HCT116 (cell line): ENCODE results near the gene NELL1.

Source experiments
- CEBPB ChIP-seq: IDR thresholded peaks from 2 replicates; pipeline ENCODE4 v1.6.1; 2012; ENCODE audit warnings: low read depth
- CTCF ChIP-seq, 3 experiments: fragments of 200-600 bp in 1 of 3; sonication (generic) in 1 of 3; IDR thresholded peaks in 2 of 3; conservative IDR thresholded peaks in 1 of 3; 2 replicates each; pipeline ENCODE4 v1.5.1; 2012 to 2017; ENCODE audit warnings: low read depth in 2 of 3, low read length in 2 of 3, antibody characterized with exemption in 1 of 3, borderline replicate concordance in 1 of 3, control low read depth in 1 of 3, mild to moderate bottlenecking in 1 of 3, mixed read lengths in 1 of 3, mixed run types in 1 of 3, moderate library complexity in 1 of 3; ENCODE audit not compliant: insufficient read depth in 1 of 3
- EZH2 ChIP-seq: fragments of 200-600 bp; sonication (generic); IDR thresholded peaks from 2 replicates; pipeline ENCODE4 v1.6.1; 2017; ENCODE audit warnings: antibody characterized with exemption, mixed run types
- EZH2phosphoT487 ChIP-seq: fragments of 200-600 bp; IDR thresholded peaks from 2 replicates; pipeline ENCODE4 v1.6.1; 2018; ENCODE audit warnings: antibody characterized with exemption, borderline replicate concordance
- FOSL1 ChIP-seq: IDR thresholded peaks from 2 replicates; pipeline ENCODE4 v1.6.1; 2012; ENCODE audit warnings: low read depth
- JUND ChIP-seq: IDR thresholded peaks from 2 replicates; pipeline ENCODE4 v1.6.1; 2012
- POLR2AphosphoS5 ChIP-seq: IDR thresholded peaks from 2 replicates; pipeline ENCODE4 v1.6.1; 2011; ENCODE audit warnings: mild to moderate bottlenecking, low read depth, low read length, moderate library complexity
- SIN3A ChIP-seq: IDR thresholded peaks from 2 replicates; pipeline ENCODE4 v1.6.1; 2012; ENCODE audit warnings: low read depth
- SP1 ChIP-seq: IDR thresholded peaks from 2 replicates; pipeline ENCODE4 v1.6.1; 2012; ENCODE audit warnings: low read depth
- ZNF274 ChIP-seq: fragments of 200-500 bp; sonication (Bioruptor generic); IDR thresholded peaks from 2 replicates; pipeline ENCODE4 v1.6.1; 2014; ENCODE audit warnings: mild to moderate bottlenecking, low read depth, low read length, inconsistent platforms
- TF ChIP-seq, protein P1 (sequence below): IDR thresholded peaks from 2 replicates; pipeline ENCODE4 v1.6.1; 2012

DNA sequence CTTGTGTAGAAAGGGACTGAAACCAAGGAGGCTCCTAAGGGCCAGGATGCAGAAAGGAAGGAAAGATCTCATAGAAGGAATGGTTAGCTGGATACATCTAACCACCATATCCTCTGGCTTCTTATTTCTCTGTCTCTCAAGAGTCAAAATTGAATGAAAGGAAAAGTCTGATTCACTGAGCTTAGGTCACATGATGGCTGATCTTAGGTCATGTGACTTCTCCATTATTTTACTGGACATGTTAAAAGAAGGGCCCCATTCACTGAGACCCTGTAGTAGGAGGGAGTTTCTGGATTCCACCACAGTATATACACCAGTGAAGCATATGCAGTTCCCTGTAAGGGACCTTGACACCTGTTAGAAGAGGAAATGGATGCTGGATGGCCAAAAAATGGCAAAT is 516.6 kb downstream of the NELL1 start:
- TF ChIP-seq EZH2phosphoT487 (no peak), ZNF274 (no peak), POLR2AphosphoS5 (no peak), JUND (no peak), CTCF (IDR thresholded peaks at IDR 0.05 in 2 of 3, conservative IDR thresholded peaks at IDR 0.05 in 1 of 3; ENCODE audit: borderline replicate concordance in 1 of 3, insufficient read depth in 1 of 3, low read depth in 2 of 3, low read length in 2 of 3) (no peak), SIN3A (no peak), EZH2 (no peak), CEBPB (no peak), SP1 (no peak), FOSL1 (no peak)
- TF ChIP-seq, protein P1, sequence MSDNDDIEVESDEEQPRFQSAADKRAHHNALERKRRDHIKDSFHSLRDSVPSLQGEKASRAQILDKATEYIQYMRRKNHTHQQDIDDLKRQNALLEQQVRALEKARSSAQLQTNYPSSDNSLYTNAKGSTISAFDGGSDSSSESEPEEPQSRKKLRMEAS = no peak
